ENCODE measurements around the gene SLX4. TPM values are rescaled to one million over a fixed set of nuclear protein-coding genes. Genes with fewer than 3 reads are reported as not detected.

The SLX4 gene
- total RNA-seq, 1 donor from 2014 or later, result 1.3 TPM

DNA sequence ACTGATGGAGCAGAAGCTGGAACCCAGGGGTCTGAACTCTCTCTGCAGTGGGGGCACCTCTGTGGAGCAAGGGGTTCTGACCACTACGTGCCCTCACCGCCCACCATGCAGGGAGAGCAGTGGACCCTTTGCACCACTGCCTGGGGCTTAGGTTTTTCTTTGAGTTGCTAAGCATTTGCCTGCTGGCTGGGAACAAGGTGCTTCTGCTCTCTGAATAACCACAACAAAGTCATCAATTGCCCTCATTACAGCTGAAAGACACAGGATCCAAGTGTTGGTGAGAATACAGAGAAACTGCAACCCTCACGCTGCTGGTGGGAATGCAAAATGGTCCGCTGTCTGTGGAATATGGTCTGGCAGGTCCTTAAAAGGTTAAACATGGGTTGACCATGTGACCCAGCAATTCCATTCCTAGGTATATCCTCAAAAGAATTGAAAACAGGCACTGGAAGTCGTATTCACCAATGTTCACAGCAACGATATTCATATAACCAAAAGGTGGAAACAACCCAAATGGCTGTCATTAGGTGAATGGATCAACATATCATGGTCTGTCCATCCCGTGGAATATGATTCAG lies 57.0 kb downstream of the SLX4 start:
- H3K27me3 ChIP-seq (ENCODE audit: control insufficient read depth, insufficient read depth, low read length), result no peaks in the 10 kb centered on the region
- H3K4me3 ChIP-seq (ENCODE audit: low read depth, low read length), result no peak overlapping the region
- no peak for DNase-seq (ENCODE audit: low read depth)
- H3K36me3 ChIP-seq (ENCODE audit: control insufficient read depth, insufficient read depth, low read length), result no peaks in the 10 kb centered on the region
- TF ChIP-seq, protein P1, sequence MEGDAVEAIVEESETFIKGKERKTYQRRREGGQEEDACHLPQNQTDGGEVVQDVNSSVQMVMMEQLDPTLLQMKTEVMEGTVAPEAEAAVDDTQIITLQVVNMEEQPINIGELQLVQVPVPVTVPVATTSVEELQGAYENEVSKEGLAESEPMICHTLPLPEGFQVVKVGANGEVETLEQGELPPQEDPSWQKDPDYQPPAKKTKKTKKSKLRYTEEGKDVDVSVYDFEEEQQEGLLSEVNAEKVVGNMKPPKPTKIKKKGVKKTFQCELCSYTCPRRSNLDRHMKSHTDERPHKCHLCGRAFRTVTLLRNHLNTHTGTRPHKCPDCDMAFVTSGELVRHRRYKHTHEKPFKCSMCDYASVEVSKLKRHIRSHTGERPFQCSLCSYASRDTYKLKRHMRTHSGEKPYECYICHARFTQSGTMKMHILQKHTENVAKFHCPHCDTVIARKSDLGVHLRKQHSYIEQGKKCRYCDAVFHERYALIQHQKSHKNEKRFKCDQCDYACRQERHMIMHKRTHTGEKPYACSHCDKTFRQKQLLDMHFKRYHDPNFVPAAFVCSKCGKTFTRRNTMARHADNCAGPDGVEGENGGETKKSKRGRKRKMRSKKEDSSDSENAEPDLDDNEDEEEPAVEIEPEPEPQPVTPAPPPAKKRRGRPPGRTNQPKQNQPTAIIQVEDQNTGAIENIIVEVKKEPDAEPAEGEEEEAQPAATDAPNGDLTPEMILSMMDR (IDR thresholded peaks at IDR 0.05; ENCODE audit: insufficient read depth, low read length, severe bottlenecking), result no peak
- no peak for FAIRE-seq

DNA sequence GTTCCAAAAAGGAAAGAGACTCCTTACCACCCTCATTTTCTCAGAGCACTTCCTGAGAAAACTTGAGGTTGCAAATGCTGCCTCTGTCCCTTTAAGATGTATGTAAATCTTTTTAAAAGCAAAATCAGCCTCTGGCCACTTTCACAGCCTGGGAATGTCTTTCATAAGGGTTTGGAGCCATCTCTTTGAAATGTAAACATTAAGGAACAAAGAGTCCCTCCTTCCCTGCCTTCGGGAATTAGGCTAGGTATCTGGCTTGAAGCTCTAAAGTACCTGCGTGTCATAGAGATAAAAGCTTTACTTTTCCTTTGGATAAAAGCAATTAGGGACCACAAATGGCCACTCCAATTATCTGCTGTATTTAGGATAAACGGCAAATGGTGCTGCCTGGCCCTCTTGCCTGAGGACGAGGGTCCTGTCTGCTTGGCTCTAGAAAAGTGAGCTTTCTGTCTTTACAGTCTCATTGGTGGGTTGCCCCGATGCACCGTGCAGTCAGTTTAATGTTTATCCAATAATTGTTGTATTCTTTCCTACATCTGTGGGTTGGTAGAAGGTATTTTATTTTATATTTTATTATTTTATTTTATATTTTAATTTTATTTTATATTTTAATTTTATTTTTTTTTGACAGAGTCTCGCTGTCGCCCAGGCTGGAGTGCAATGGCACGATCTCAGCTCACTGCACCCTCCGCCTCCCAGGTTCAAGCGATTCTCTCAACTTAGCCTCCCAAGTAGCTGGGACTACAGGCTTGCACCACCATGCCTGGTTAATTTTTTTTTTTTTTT lies 58.1 kb downstream of the SLX4 start:
- Histone ChIP-seq H3K36me3 (ENCODE audit: control insufficient read depth, insufficient read depth, low read length) (no peaks in the 10 kb centered on the region), H3K4me3 (ENCODE audit: low read depth, low read length) (no peak overlapping the region), H3K27me3 (ENCODE audit: control insufficient read depth, insufficient read depth, low read length) (no peaks in the 10 kb centered on the region)
- FAIRE-seq, result no peak
- no peak for DNase-seq (ENCODE audit: low read depth)
- TF ChIP-seq, protein P1 (IDR thresholded peaks at IDR 0.05; ENCODE audit: insufficient read depth, low read length, severe bottlenecking), result no peak

DNA sequence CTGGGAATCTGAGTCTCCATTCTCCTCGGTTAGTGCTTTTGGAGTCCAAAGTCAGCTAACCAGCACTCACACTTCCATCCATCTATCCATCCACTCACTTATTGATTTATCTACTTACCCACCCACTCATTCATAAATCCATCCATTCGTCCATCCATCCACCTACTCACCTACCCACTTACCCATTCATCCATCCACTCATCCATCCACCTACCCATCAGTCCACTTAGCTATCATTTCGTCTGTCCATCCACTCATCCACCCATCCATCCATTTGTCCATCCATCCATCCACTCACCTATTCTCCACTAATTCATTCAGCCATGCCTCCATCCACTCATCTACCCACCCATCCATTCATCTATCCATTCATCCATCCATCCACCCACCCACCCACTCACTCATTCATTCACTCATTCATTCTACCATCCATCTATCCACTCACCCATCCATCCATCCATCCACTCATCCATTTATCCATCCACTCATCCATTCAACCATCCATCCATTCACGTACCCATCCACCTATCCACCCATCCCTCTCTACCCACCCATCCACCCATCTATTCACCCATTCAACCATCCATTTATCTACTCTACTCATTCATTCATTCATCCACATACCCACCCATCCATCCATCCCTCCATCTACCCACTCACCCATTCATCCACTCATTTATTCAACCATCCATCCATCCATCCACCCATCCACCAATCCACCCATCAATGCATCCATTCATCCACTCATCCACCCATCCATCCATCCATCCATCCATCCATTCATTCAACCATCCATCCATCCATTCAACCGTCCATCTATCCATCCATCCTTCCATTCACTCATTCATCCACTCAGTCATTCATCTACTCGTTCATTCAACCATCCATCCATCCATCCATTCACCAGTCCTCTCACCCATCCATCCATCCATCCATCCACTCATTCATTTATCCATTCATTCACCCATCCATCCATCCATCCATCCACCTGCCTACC lies 60.3 kb downstream of the SLX4 start:
- Histone ChIP-seq H3K36me3 (ENCODE audit: control insufficient read depth, insufficient read depth, low read length) (no peaks in the 10 kb centered on the region), H3K4me3 (ENCODE audit: low read depth, low read length) (no peak overlapping the region), H3K27me3 (ENCODE audit: control insufficient read depth, insufficient read depth, low read length) (no peaks in the 10 kb centered on the region)
- FAIRE-seq (no peak), DNase-seq (ENCODE audit: low read depth) (no peak)
- TF ChIP-seq, protein P1 (IDR thresholded peaks at IDR 0.05; ENCODE audit: insufficient read depth, low read length, severe bottlenecking), result no peak

DNA sequence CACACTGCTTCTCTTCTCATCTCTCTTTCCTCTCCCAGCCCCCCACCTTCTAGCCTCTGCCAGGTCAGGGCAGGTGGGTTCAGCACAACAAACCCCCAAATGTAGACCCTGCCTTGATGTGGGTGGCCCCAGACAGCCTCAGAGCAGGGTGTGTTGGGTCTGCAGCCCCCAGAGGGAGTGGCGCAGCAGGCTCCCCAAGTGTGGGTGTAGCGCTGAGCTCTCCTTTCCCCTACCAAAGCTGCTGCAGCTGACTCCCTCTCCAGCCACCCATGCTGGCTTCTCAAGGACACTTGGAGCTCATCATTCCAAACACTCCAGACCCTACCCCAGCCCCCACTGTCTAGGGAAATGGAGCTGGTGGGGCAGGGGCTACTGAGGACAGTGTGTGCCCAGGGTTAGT lies 61.5 kb downstream of the SLX4 start:
- no peak for FAIRE-seq
- no peak for DNase-seq (ENCODE audit: low read depth)
- H3K4me3 ChIP-seq (ENCODE audit: low read depth, low read length), result no peak overlapping the region

DNA sequence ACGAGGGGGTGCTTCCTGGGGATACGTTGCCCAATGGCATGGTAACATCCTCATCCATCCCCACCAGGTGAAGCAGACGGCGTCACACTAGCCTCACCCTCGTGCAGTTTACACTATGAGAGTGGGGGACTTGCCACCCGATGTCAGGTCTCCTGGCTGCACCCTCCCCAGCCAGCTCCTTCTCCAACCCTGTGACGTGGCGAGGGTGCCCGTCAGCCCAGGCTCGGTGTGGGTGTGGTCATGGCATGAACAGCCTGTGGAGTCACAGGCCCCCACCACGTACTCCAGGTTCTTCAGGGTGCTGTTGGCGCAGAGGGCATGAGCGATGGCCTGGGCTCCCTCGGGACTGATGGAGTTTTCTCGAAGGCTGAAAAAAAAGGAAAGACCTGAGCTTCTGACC lies 62.5 kb downstream of the SLX4 start:
- Histone ChIP-seq H3K4me3 (ENCODE audit: low read depth, low read length) (no peak overlapping the region), H3K27me3 (ENCODE audit: control insufficient read depth, insufficient read depth, low read length) (no peaks in the 10 kb centered on the region), H3K36me3 (ENCODE audit: control insufficient read depth, insufficient read depth, low read length) (no peaks in the 10 kb centered on the region)
- TF ChIP-seq, protein P1 (IDR thresholded peaks at IDR 0.05; ENCODE audit: insufficient read depth, low read length, severe bottlenecking), result no peak
- no peak for FAIRE-seq
- no peak for DNase-seq (ENCODE audit: low read depth)

More for the DNA sequence above, 61.5 kb downstream of the SLX4 start:
- no peaks in the 10 kb centered on the region for H3K27me3 ChIP-seq (ENCODE audit: control insufficient read depth, insufficient read depth, low read length)
- H3K36me3 ChIP-seq (ENCODE audit: control insufficient read depth, insufficient read depth, low read length), result no peaks in the 10 kb centered on the region
- TF ChIP-seq, protein P1 (IDR thresholded peaks at IDR 0.05; ENCODE audit: insufficient read depth, low read length, severe bottlenecking), result no peak
